HG03457 (cell line): ENCODE measurements around the gene SLC22A3.
"Not testable (repeated sequence)": the region's sequence is repeated elsewhere in the genome, so short reads cannot be mapped to it uniquely, and the experiment has no call there.

Source experiments
- ATAC-seq: cut with Tn5 transposase; IDR thresholded peaks from one replicate; pipeline ENCODE4 v1.9.1; 2021; ENCODE audit warnings: moderate number of reproducible peaks; ENCODE audit not compliant: unreplicated experiment

SLC22A3 gene

GRCh38 chr6:160348223-160349019, at the start of gene SLC22A3:
Gene SLC22A3 (plus strand): TSS chr6:160348378. CDS start chr6:160348420, 42 bp downstream.
- ATAC-seq, result no peak

GRCh38 chr6:160299559-160299958, 48.6 kb upstream of the SLC22A3 start:
- no peak for ATAC-seq

- ATAC-seq, result no peak
Observed at GRCh38 chr6:160300076-160300695, 48.0 kb upstream of the SLC22A3 start.

- ATAC-seq, result no peak
Observed at GRCh38 chr6:160301339-160301738, 46.8 kb upstream of the SLC22A3 start.

- not testable (repeated sequence) for ATAC-seq
Observed at GRCh38 chr6:160302431-160303082, 45.6 kb upstream of the SLC22A3 start.

GRCh38 chr6:160303806-160304205, 44.4 kb upstream of the SLC22A3 start:
- no peak for ATAC-seq

- no peak for ATAC-seq
Observed at GRCh38 chr6:160305926-160306713, 42.1 kb upstream of the SLC22A3 start.

GRCh38 chr6:160309718-160310117, 38.5 kb upstream of the SLC22A3 start:
- no peak for ATAC-seq

- ATAC-seq, result no peak
Observed at GRCh38 chr6:160312900-160313299, 35.3 kb upstream of the SLC22A3 start.

GRCh38 chr6:160315310-160315709, 32.9 kb upstream of the SLC22A3 start:
- no peak for ATAC-seq

GRCh38 chr6:160316261-160316660, 31.9 kb upstream of the SLC22A3 start:
- ATAC-seq, result no peak

GRCh38 chr6:160319246-160319645, 28.9 kb upstream of the SLC22A3 start:
- no peak for ATAC-seq

GRCh38 chr6:160321729-160322505, 26.3 kb upstream of the SLC22A3 start:
- no peak for ATAC-seq

GRCh38 chr6:160327981-160328380, 20.2 kb upstream of the SLC22A3 start:
- ATAC-seq, result no peak

- ATAC-seq, result no peak
Observed at GRCh38 chr6:160328447-160328846, 19.7 kb upstream of the SLC22A3 start.

- no peak for ATAC-seq
Observed at GRCh38 chr6:160329188-160329587, 19.0 kb upstream of the SLC22A3 start.

GRCh38 chr6:160330619-160331018, 17.6 kb upstream of the SLC22A3 start:
- no peak for ATAC-seq

GRCh38 chr6:160331204-160331603, 17.0 kb upstream of the SLC22A3 start:
- no peak for ATAC-seq

GRCh38 chr6:160331753-160332152, 16.4 kb upstream of the SLC22A3 start:
- no peak for ATAC-seq

- no peak for ATAC-seq
Observed at GRCh38 chr6:160333101-160333500, 15.1 kb upstream of the SLC22A3 start.
